ENCODE data around the gene ZFPM1.

Gene ZFPM1

DNA sequence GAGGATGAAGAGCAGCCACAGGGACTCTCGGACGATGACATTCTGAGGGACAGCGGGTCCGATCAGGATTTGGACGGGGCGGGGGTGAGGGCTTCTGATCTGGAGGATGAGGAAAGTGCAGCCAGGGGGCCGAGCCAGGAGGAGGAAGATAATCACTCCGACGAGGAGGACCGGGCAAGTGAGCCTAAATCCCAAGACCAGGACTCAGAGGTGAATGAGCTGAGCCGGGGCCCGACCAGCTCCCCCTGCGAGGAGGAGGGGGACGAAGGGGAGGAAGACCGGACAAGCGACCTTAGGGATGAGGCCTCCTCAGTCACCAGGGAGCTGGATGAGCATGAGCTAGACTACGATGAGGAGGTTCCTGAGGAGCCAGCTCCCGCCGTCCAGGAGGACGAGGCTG, 124.1 kb downstream of the ZFPM1 start:
- no peak for DNase-seq

DNA sequence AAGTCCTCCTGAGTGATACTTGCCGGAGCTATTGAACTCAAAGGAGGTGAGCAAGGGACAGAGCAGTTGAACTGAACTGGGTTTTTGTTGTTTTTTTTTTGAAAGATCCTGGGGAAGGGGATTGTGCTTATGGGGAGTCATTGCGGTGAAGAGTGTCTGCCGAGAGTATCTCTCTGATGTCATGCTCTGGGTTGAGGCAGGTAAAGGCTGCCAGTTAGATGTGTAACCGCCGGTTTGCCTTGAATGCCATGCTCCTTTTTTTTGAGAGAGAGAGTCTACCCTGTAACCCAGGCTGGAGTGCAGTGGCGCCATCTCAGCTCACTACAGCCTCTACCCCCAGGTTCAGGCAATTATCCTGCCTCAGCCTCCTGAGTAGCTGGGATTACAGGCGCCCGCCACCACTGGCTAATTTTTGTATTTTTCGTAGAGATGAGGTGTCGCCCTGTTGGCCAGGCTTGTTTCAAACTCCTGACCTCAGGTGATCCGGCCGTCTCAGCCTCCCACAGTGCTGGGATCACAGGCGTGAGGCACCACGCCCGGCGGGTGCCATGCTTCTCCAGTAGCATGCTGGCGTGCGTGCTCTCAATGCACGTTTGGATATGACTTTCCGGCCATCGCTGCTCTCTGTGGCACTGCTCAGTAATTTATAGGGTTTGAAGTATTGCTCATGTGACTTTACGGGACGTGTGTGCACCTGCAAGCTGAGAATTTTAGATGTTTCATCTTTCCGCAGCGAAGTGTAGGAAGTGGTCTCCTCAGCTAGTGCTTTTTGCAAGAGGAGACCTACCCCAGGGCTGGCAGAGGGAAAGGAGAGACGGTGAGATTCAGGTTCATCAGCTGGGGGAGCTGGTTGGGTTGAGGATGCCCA, 125.6 kb downstream of the ZFPM1 start:
- no peak for DNase-seq

DNA sequence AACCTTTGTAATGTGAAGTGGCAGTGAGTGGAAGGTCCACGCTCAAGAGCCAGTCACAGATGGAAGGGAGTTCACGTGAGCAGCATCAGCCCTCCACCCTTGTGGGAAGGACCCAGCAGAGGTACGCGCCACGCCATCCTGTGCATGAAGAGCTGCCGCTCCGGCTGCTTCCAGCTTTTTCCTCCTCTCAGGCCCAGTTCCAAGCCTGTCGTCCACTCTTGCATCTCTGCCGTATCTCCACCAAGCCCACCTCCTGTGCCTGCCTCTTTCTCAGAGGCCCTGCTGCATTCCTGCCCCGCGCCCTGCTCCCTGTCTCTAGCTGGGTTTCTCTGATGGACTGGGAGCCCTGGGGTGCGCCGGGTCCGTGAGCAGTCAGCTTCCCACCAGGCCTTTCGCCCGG, 127.3 kb downstream of the ZFPM1 start:
- DNase-seq, result no peak

DNA sequence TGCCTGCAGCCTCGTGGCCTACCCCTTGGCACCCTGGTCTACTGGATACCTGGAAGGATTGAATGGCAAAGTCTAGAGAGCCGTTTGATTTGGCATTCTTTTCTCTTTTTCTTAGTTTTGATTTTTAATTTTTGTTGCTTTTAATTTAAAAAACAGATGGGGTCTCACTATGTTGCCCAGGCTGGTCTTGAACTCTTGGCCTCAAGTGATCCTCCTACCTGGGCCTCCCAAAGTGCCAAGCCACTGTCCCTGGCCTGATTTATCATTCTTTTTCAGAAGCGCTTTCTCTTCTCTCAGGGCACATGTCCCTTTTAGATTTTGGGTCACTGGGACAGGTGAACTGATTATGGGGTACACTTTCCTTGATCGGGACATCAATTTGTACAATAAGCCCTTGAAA, 128.0 kb downstream of the ZFPM1 start:
- DNase-seq, result no peak

DNA sequence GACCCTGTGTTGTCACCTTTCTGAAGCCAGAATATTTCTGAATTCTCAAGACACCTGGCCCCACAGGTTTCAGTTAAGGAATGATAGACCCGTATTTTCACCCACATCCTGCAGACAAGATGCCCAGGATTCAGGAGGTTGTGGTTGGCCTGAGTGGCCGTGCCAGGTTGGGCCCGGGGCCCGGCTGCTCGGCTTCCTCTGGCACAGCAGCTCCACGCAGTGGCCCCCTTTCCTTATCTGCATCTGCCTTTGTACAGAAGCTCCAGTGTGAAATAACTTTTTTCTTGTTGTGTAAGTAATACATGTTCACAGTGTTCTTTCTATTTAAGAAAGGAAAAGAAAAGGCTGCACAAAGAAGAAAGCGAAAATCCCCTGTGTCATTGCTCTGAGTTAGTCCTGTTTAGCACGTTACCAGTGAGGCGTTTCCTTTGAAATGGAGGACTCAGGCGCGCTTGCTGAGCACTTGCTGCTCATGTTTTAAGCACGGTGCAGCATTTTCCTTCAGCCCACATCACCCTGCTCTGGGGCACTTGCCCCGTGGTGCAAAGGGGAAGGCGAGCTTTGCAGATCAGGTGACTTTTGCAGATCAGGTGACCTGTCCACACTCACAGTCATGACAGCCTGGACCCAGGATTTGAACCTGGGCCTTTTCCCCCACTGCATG, 130.0 kb downstream of the ZFPM1 start:
- DNase-seq, result no peak

DNA sequence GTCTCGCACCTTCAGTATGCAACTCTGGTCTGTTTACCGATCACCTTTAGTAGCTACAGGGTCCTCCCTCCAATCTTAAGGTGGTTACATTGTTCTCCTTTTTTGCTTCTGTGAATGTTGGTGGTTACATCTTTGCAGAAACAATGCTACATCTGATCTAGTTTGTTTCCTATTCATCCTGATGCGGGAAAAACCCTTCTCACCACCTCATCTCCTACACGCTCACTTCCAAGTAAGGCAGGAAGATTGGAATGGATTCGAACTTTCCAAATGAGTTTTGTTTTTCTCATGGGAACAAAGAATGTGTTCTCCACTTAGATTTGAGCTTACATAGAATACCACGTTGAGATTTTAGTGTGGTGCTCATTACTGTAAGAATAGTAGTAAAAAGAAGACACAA, 131.6 kb downstream of the ZFPM1 start:
- DNase-seq, result no peak

DNA sequence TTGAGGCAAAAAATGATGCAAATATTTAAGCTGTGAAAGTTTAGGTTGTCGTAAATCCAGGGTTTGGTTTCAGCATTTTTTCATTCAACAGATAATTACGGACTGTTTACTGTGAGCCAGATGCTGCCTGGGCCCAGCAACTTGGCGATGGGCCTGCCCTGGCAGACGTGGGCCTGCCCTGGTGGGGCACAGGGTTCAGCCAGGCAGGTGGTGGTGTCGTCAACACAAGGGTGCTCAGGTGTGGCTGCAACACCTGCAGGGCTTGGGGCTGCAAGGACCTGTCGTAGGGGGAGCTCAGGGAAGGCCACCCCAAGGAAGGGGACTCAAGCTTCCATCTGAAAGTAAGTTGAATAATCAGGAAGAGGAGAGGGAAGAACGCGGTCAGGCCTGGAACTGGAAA, 132.2 kb downstream of the ZFPM1 start:
- DNase-seq, result no peak

DNA sequence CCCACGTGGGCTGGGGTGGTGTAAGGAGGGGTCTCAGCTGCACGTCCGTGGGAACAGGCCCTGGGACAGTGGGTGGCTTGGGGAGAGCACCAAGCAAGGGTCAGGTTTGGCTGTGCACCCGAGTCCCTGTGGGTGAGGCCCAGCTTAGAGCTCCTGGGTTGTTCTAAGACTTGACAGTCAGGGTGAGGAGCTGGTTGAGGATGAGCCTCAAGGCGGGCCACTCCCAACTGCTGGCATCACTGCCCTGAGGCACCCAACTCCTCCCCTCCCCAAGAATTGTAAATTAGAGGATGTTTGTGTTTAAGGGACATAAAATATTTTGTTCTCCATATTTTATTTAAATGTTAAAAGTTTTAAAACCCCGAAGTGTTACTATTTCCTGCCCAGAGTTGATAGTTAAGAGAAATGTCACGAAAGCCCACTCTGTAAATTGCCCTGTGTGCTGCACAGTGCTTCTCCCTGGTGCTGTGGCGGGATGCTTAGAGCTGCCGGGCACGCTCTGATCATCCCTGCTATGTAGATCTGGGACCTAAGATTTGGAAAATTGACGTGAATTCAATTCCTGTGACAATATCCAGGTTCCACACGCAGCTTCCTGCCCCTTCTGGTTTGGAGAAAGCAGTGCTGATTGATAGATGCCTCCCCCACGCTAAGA, 133.0 kb downstream of the ZFPM1 start:
- no peak for DNase-seq
